Effector memory CD8-positive, alpha-beta T cell (primary cell): ENCODE measurements around the gene MOB3B.

Experiments
- ATAC-seq: fragments of 150-1000 bp; cut with Tn5 transposase; replicated peaks from 2 replicates; pipeline ENCODE4 v1.10.0; 2021; ENCODE audit warnings: mild to moderate bottlenecking, moderate library complexity
- DNase-seq, 3 experiments: peaks; one replicate each; pipeline ENCODE4 v3.0.0; 2021
- H3K27ac Mint-ChIP-seq, 2 donors: one replicate each; pipeline ENCODE4 v1.8.0; 2022; ENCODE audit warnings: mild to moderate bottlenecking in 2 of 2, mixed read lengths in 2 of 2, moderate library complexity in 2 of 2
- H3K27me3 Mint-ChIP-seq, 2 donors: one replicate each; pipeline ENCODE4 v1.8.0; 2022; ENCODE audit warnings: mixed read lengths in 2 of 2
- H3K36me3 Mint-ChIP-seq: one replicate; pipeline ENCODE4 v1.8.0; 2022; ENCODE audit warnings: mild to moderate bottlenecking, moderate library complexity, mixed read lengths; ENCODE audit not compliant: insufficient read depth
- H3K4me1 Mint-ChIP-seq, 2 donors: one replicate each; pipeline ENCODE4 v1.8.0; 2022; ENCODE audit warnings: low read depth in 2 of 2, mixed read lengths in 2 of 2
- H3K4me3 Mint-ChIP-seq, 2 donors: one replicate each; pipeline ENCODE4 v1.8.0; 2022; ENCODE audit warnings: mild to moderate bottlenecking in 2 of 2, mixed read lengths in 2 of 2, moderate library complexity in 2 of 2
- H3K9me3 Mint-ChIP-seq, 2 donors: one replicate each; pipeline ENCODE4 v1.8.0; 2022; ENCODE audit warnings: mixed read lengths in 2 of 2

The MOB3B gene

DNA sequence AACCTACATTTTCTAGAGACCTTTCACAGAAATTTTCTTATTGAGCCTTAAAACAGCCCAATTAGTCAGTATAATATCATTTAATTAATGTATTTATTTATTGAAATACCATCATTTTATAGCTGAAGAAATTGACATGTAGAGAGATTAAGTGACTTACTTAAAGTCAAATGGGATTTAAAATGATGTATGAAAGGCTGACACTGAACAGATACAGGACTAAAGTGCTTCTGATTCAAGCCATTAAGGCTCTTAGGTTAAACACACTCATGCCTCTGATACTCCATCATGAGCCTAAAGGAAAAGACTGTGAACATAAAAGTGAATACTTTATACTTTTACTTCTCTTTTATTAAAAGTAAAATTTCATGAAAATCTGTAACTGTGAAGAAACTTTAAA lies 30.8 kb upstream of the MOB3B start:
- no peaks in the 10 kb centered on the region for H3K27me3 Mint-ChIP-seq
- no peaks in the 10 kb centered on the region for H3K9me3 Mint-ChIP-seq
- no peak overlapping the region for H3K4me3 Mint-ChIP-seq
- H3K36me3 Mint-ChIP-seq: peaks cover 34% of the 10 kb centered on the region
- ATAC-seq: no peak
- peaks cover 2 to 3% of the 10 kb centered on the region in 2 donors for H3K4me1 Mint-ChIP-seq
- H3K27ac Mint-ChIP-seq: no peak overlapping the region
- no peak for DNase-seq

GRCh38 chr9:27558307-27558706 lies 28.7 kb upstream of the MOB3B start:
- H3K4me1 Mint-ChIP-seq: peaks cover 2 to 3% of the 10 kb centered on the region in 2 donors
- no peaks in the 10 kb centered on the region for H3K9me3 Mint-ChIP-seq
- no peak overlapping the region for H3K27ac Mint-ChIP-seq
- H3K4me3 Mint-ChIP-seq: no peak overlapping the region
- H3K36me3 Mint-ChIP-seq: peaks cover 52% of the 10 kb centered on the region
- no peaks in the 10 kb centered on the region for H3K27me3 Mint-ChIP-seq
- ATAC-seq (no peak), DNase-seq (no peak)

DNA sequence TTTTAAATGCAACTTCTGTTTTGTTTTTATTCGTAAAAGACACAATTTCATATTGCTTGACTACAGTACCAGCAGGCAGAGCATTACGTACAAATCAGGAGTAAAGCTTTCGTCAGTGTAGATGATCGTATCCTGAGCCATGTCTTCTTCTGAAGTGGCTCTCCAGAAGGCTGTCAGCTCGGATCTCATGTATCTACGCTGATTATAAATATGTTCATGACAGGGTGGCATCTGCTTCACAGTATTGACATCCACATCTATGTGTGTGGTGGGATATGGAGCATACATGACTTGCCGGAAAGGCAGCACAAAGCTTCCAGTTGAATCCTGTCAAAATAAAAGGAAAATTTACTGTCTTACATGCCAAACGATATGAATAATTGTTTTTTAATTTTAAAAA lies 26.9 kb upstream of the MOB3B start:
- no peaks in the 10 kb centered on the region for H3K9me3 Mint-ChIP-seq
- H3K27me3 Mint-ChIP-seq: no peaks in the 10 kb centered on the region
- no peaks in the 10 kb centered on the region for H3K4me1 Mint-ChIP-seq
- no peak overlapping the region for H3K27ac Mint-ChIP-seq
- DNase-seq (no peak), ATAC-seq (no peak)
- H3K4me3 Mint-ChIP-seq: no peak overlapping the region
- peaks cover 50% of the 10 kb centered on the region for H3K36me3 Mint-ChIP-seq

GRCh38 chr9:27554712-27555111 lies 25.1 kb upstream of the MOB3B start:
- DNase-seq: no peak
- Mint-ChIP-seq H3K4me3 (no peak overlapping the region), H3K27me3 (no peaks in the 10 kb centered on the region), H3K27ac (no peak overlapping the region), H3K36me3 (peaks cover 53% of the 10 kb centered on the region), H3K9me3 (no peaks in the 10 kb centered on the region), H3K4me1 (no peaks in the 10 kb centered on the region)
- no peak for ATAC-seq

DNA sequence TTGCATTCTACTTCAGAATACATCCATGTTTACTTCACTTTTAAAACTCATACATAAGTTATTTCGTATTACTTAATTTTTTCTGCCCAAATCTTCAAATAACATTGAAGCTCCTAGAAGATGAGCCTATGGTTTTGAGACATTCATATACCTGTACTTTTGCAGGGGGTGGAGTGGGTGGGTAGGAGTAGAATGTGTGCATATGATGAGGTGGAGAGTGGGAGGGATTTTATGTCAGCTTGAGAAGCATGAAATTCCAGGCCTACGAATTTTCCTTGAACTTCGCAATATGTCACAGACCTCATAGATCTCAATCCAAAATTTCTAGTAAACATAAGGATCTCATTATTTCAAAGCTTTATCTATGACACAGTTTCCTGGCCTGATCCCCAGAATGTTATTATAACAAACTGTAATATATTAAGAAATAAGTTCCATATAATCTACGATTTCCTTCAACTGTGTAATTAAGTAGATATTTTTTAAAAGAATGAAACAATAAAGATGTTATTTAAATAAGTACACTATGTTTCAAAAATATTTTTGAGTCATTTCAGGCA lies 19.7 kb upstream of the MOB3B start:
- Mint-ChIP-seq H3K9me3 (no peaks in the 10 kb centered on the region), H3K36me3 (peaks cover 23% of the 10 kb centered on the region), H3K27ac (no peak overlapping the region), H3K4me1 (no peaks in the 10 kb centered on the region), H3K27me3 (no peaks in the 10 kb centered on the region), H3K4me3 (no peak overlapping the region)
- ATAC-seq (no peak), DNase-seq (no peak)

GRCh38 chr9:27548055-27548741 lies 18.6 kb upstream of the MOB3B start:
- peaks cover 21% of the 10 kb centered on the region for H3K36me3 Mint-ChIP-seq
- H3K4me3 Mint-ChIP-seq: no peak overlapping the region
- ATAC-seq: no peak
- no peaks in the 10 kb centered on the region for H3K4me1 Mint-ChIP-seq
- no peak overlapping the region for H3K27ac Mint-ChIP-seq
- no peak for DNase-seq
- no peaks in the 10 kb centered on the region for H3K9me3 Mint-ChIP-seq
- H3K27me3 Mint-ChIP-seq: no peaks in the 10 kb centered on the region

DNA sequence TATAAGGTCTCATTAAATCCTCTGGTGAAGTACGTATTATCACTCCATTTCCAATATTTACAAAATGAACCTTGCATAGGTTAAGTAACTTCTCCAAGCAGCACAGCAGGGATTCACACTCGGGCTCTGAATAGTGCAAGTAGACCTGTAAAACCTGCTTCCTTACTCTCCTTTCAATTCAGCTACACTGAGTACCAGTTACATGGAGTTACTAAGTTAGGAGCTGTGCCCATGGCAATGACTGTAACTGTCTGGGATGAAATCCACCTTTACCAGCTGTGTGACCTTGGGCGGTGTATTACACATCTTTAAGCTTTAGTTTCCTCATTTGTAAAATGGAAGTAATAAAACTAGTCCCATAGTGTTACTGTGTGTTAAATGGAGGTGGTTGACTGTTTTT lies 15.9 kb upstream of the MOB3B start:
- Mint-ChIP-seq H3K4me1 (no peaks in the 10 kb centered on the region), H3K9me3 (no peaks in the 10 kb centered on the region), H3K36me3 (peaks cover 12% of the 10 kb centered on the region), H3K27ac (no peak overlapping the region), H3K4me3 (no peak overlapping the region), H3K27me3 (no peaks in the 10 kb centered on the region)
- no peak for DNase-seq
- no peak for ATAC-seq

DNA sequence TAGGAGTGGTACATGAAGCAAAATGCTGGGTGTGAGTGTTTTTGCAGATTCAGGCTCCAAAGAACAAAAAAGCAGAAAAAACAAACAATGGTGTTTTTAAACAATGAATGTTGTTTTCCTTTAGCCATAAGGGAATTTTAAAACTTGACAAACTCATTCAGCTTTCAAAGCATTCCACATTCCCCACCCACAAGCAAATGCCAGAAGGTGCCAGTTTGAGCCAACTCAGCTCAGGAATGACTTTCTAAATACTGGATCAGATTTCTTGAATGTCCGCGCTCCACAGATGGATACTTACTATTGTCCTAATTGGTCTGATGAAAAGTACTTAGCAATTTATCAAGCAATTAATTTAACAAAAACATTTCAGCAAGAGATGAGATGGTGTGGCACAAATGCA lies 12.9 kb upstream of the MOB3B start:
- Mint-ChIP-seq H3K4me3 (no peak overlapping the region), H3K9me3 (no peaks in the 10 kb centered on the region), H3K36me3 (peaks cover 7% of the 10 kb centered on the region), H3K27ac (no peak overlapping the region), H3K4me1 (no peaks in the 10 kb centered on the region), H3K27me3 (no peaks in the 10 kb centered on the region)
- no peak for DNase-seq
- no peak for ATAC-seq

- ATAC-seq (no peak), DNase-seq (no peak)
- no peak overlapping the region for H3K27ac Mint-ChIP-seq
- no peaks in the 10 kb centered on the region for H3K9me3 Mint-ChIP-seq
- H3K4me1 Mint-ChIP-seq: no peaks in the 10 kb centered on the region
- no peaks in the 10 kb centered on the region for H3K27me3 Mint-ChIP-seq
- peaks cover 7% of the 10 kb centered on the region for H3K36me3 Mint-ChIP-seq
- H3K4me3 Mint-ChIP-seq: no peak overlapping the region
Measured at GRCh38 chr9:27541740-27542139, 12.1 kb upstream of the MOB3B start.

- H3K9me3 Mint-ChIP-seq: no peaks in the 10 kb centered on the region
- ATAC-seq (no peak), DNase-seq (no peak)
- no peaks in the 10 kb centered on the region for H3K4me1 Mint-ChIP-seq
- H3K4me3 Mint-ChIP-seq: no peak overlapping the region
- peaks cover 7% of the 10 kb centered on the region for H3K36me3 Mint-ChIP-seq
- H3K27ac Mint-ChIP-seq: no peak overlapping the region
- H3K27me3 Mint-ChIP-seq: no peaks in the 10 kb centered on the region
Measured at GRCh38 chr9:27540502-27540901, 10.9 kb upstream of the MOB3B start.

DNA sequence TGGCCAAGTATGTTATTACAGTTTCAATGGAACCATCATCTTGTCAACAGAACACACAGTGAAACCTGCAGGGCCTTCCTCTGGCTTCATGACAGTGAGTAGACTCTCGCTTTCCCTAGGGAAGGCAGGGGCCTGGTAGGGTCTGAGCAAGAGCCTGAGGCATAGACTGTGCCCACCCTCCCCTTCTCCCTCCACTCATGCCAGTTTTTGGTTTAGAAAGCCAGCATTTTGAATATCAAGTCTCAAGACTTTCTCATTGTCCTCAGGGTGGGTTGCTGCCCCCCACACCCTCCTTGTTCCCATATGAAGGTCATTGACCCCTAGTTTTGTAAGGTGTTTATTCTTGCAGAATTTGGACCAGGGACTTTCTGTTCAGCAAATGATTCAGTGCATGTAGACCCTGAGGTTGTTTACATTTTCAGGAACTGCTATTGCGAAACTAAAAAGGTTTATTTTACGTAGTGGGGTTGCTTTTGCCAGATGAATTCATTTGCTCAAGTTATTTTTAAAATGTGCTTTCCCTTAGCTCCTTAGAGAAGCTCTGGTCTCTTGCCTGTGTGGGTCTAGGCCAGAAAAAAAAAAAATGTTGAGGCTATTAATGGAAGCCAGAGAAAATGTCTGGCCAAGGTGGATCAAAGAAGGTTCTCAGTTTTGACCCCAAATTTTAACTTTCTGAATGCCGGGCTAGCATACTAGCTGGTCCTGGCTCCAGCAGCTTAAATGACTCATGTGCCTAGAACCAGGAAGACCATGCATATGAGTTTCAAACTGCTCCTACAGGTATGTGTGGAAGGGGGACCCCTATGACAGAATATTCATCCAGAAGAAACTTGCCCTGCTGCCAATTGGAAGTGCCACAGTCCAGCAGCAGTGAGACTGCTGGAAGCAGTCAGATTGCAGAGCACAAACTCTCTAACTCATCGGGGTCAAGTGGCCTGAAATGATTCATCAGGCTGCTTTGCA lies 10.1 kb upstream of the MOB3B start:
- Mint-ChIP-seq H3K36me3 (peaks cover 7% of the 10 kb centered on the region), H3K4me1 (no peaks in the 10 kb centered on the region), H3K4me3 (no peak overlapping the region), H3K27ac (no peak overlapping the region), H3K9me3 (no peaks in the 10 kb centered on the region), H3K27me3 (no peaks in the 10 kb centered on the region)
- ATAC-seq (no peak), DNase-seq (no peak)

- Mint-ChIP-seq H3K36me3 (peaks cover under 1% of the 10 kb centered on the region), H3K9me3 (no peaks in the 10 kb centered on the region), H3K27ac (peak overlapping the region in 1 of 2 donors; percentile 47), H3K4me3 (no peak overlapping the region), H3K4me1 (no peaks in the 10 kb centered on the region), H3K27me3 (no peaks in the 10 kb centered on the region)
- DNase-seq (no peak), ATAC-seq (no peak)
Measured at GRCh38 chr9:27538647-27539046, 9.0 kb upstream of the MOB3B start.

GRCh38 chr9:27537756-27538155 lies 8.1 kb upstream of the MOB3B start:
- Mint-ChIP-seq H3K36me3 (no peaks in the 10 kb centered on the region), H3K27me3 (no peaks in the 10 kb centered on the region), H3K9me3 (no peaks in the 10 kb centered on the region), H3K4me1 (no peaks in the 10 kb centered on the region), H3K27ac (no peak overlapping the region), H3K4me3 (no peak overlapping the region)
- DNase-seq (no peak), ATAC-seq (no peak)

GRCh38 chr9:27537027-27537435 lies 7.4 kb upstream of the MOB3B start:
- Mint-ChIP-seq H3K4me1 (no peaks in the 10 kb centered on the region), H3K27me3 (no peaks in the 10 kb centered on the region), H3K27ac (no peak overlapping the region), H3K4me3 (no peak overlapping the region), H3K36me3 (no peaks in the 10 kb centered on the region), H3K9me3 (no peaks in the 10 kb centered on the region)
- DNase-seq: no peak
- no peak for ATAC-seq
